Vein endothelial cell (primary cell): ENCODE data around the gene PDE11A. TPM values are rescaled to one million over a fixed set of nuclear protein-coding genes. Genes with fewer than 3 reads are reported as not detected.

Experiments
- small RNA-seq: library from RNA; depleted of rRNA; stranded (forward); fragments of <200 nt; gene quantifications from one replicate; pipeline ENCODE3, GENCODE V24; 2012
- total RNA-seq: library from RNA; depleted of rRNA; stranded (reverse); fragments of >200 nt; gene quantifications from 2 replicates; pipeline ENCODE4 v1.2.3, GENCODE V29; 2012

Gene PDE11A
- total RNA-seq: under 0.01 and 0.10 TPM in 2 replicates

GRCh38 chr2:178072383-178073301 lies at the start of gene PDE11A:
Gene PDE11A (minus strand): TSS chr2:178072777. CDS start chr2:178072437, 340 bp downstream.

GRCh38 chr2:178112202-178113152 lies 39.9 kb upstream of the PDE11A start, which contains the start of gene RBM45:
Gene RBM45 (plus strand): TSS chr2:178112437. CDS start chr2:178112547, 110 bp downstream.

Small RNA genes lying within 50 kb of the gene (small RNA-seq; reads per million reads assigned to genes)
- gene AC011998.1 (not detected), gene RNU6-629P (0.13 reads per million)

Other genes with a start within 250 kb of the PDE11A start
- gene RBM45, start 39.7 kb upstream of the PDE11A start, total RNA-seq: 17.6 and 18.7 TPM in 2 replicates
- gene OSBPL6, start 121.7 kb upstream of the PDE11A start, total RNA-seq: 6.7 and 8.5 TPM in 2 replicates